ENCODE measurements around the gene EPB41L1. TPM values are rescaled to one million over a fixed set of nuclear protein-coding genes. Genes with fewer than 3 reads are reported as not detected.

Gene EPB41L1
- total RNA-seq, 3 donors from 2014 or later (not counting 1 experiment from before 2014, with no cell fraction given) = 0.21 to 0.29 TPM; not detected in 1

GRCh38 chr20:36213362-36213761 lies 58.8 kb downstream of the EPB41L1 start:
- DNase-seq (no peak), ATAC-seq (no peak)
- Histone ChIP-seq H3K4me1 (ENCODE audit: control insufficient read depth, insufficient read depth, low read length) (no peaks in the 10 kb centered on the region), H3K9me3 (ENCODE audit: control insufficient read depth, insufficient read depth, low read length) (no peaks in the 10 kb centered on the region), H3K27ac (ENCODE audit: low read length) (no peak overlapping the region), H3K4me3 (ENCODE audit: low read length) (no peak overlapping the region), H3K36me3 (ENCODE audit: control insufficient read depth, insufficient read depth, low read length) (no peaks in the 10 kb centered on the region), H3K27me3 (ENCODE audit: control insufficient read depth, insufficient read depth, low read length) (no peaks in the 10 kb centered on the region)
- intact Hi-C loops (cut with micrococcal nuclease) = no loop called here
- peaks cover 5 to 9% of the 10 kb centered on the region in 2 donors for H3K27me3 Mint-ChIP-seq (ENCODE audit: low read depth in 2 of 2)
- H3K36me3 Mint-ChIP-seq = no peaks in the 10 kb centered on the region
- WGBS (ENCODE audit: insufficient coverage) = 43% methylated on average over 1 of the region's 2 CpGs
- no peak for TF ChIP-seq CTCF (IDR thresholded peaks at IDR 0.05)
- no peak overlapping the region for H3K27ac Mint-ChIP-seq
- no peaks in the 10 kb centered on the region for H3K9me3 Mint-ChIP-seq
- no peak overlapping the region for H3K4me3 Mint-ChIP-seq
- peaks cover 2 to 7% of the 10 kb centered on the region in 2 donors for H3K4me1 Mint-ChIP-seq

- Histone ChIP-seq H3K27ac (ENCODE audit: low read length) (no peak overlapping the region), H3K27me3 (ENCODE audit: control insufficient read depth, insufficient read depth, low read length) (no peaks in the 10 kb centered on the region), H3K9me3 (ENCODE audit: control insufficient read depth, insufficient read depth, low read length) (no peaks in the 10 kb centered on the region), H3K4me3 (ENCODE audit: low read length) (no peak overlapping the region), H3K4me1 (ENCODE audit: control insufficient read depth, insufficient read depth, low read length) (no peaks in the 10 kb centered on the region), H3K36me3 (ENCODE audit: control insufficient read depth, insufficient read depth, low read length) (no peaks in the 10 kb centered on the region)
- intact Hi-C loops (cut with micrococcal nuclease) = no loop called here
- no peak for TF ChIP-seq CTCF (IDR thresholded peaks at IDR 0.05)
- ATAC-seq (peak in 2 of 3 donors; percentile 47 to 54), DNase-seq (peak in 1 of 2 donors; percentile 47)
- 59% methylated on average over 5 of the region's 5 CpGs for WGBS (ENCODE audit: insufficient coverage)
- H3K4me1 Mint-ChIP-seq = peaks cover 4 to 9% of the 10 kb centered on the region in 2 donors
- no peak overlapping the region for H3K4me3 Mint-ChIP-seq
- H3K27me3 Mint-ChIP-seq (ENCODE audit: low read depth in 2 of 2) = peaks cover 0 to 9% of the 10 kb centered on the region in 2 donors
- H3K9me3 Mint-ChIP-seq = no peaks in the 10 kb centered on the region
- no peaks in the 10 kb centered on the region for H3K36me3 Mint-ChIP-seq
- H3K27ac Mint-ChIP-seq = no peak overlapping the region
Measured at GRCh38 chr20:36214684-36215256, 60.2 kb downstream of the EPB41L1 start.

- Mint-ChIP-seq H3K4me3 (no peak overlapping the region), H3K27me3 (ENCODE audit: low read depth in 2 of 2) (peaks cover 0 to 9% of the 10 kb centered on the region in 2 donors), H3K4me1 (peaks cover 4 to 9% of the 10 kb centered on the region in 2 donors), H3K27ac (no peak overlapping the region), H3K36me3 (no peaks in the 10 kb centered on the region), H3K9me3 (no peaks in the 10 kb centered on the region)
- ATAC-seq (no peak), DNase-seq (no peak)
- Histone ChIP-seq H3K9me3 (ENCODE audit: control insufficient read depth, insufficient read depth, low read length) (no peaks in the 10 kb centered on the region), H3K27ac (ENCODE audit: low read length) (no peak overlapping the region), H3K4me3 (ENCODE audit: low read length) (no peak overlapping the region), H3K36me3 (ENCODE audit: control insufficient read depth, insufficient read depth, low read length) (no peaks in the 10 kb centered on the region), H3K4me1 (ENCODE audit: control insufficient read depth, insufficient read depth, low read length) (no peaks in the 10 kb centered on the region), H3K27me3 (ENCODE audit: control insufficient read depth, insufficient read depth, low read length) (no peaks in the 10 kb centered on the region)
- WGBS (ENCODE audit: insufficient coverage) = 84% methylated on average over 4 of the region's 4 CpGs
- intact Hi-C loops (cut with micrococcal nuclease) = no loop called here
- no peak for TF ChIP-seq CTCF (IDR thresholded peaks at IDR 0.05)
Measured at GRCh38 chr20:36215778-36216177, 61.2 kb downstream of the EPB41L1 start.

Measured in natural killer cell (primary cell).